ENCODE measurements around the gene KLF7. TPM values are rescaled to one million over a fixed set of nuclear protein-coding genes. Genes with fewer than 3 reads are reported as not detected.

KLF7 gene
- total and polyA plus RNA-seq, 9 of the 15 experiments (the other 6 are each of a cell fraction or from before 2014, with no cell fraction given), result 0.04 to 0.54 (median 0.07) TPM

GRCh38 chr2:207133458-207133819, 32.3 kb downstream of the KLF7 start:
- H3K79me2 ChIP-seq (ENCODE audit: control insufficient read depth, insufficient read depth, low read length), result no peaks in the 10 kb centered on the region

GRCh38 chr2:207132019-207132418, 33.7 kb downstream of the KLF7 start:
- BruUV-seq (replicated peaks), result no TSS peak
- no peaks in the 10 kb centered on the region for H3K4me1 ChIP-seq (replicated peaks in 1 of 2; ENCODE audit: control insufficient read depth in 2 of 2, insufficient read depth in 2 of 2, low read length in 2 of 2)
- CTCF ChIA-PET (ENCODE audit: low intra/inter-chr PET ratio), result no interaction called here
- no peak overlapping the region for H3K4me2 ChIP-seq (ENCODE audit: insufficient read depth, low read length)
- no peak for TF ChIP-seq NR2F6 (CRISPR knock-in tag; IDR thresholded peaks at IDR 0.05)
- TF ChIP-seq RAD51 (IDR thresholded peaks at IDR 0.05; ENCODE audit: borderline replicate concordance, low read depth), result no peak
- TF ChIP-seq ZNF75A (CRISPR knock-in tag; IDR thresholded peaks at IDR 0.05), result no peak
- TF ChIP-seq ZNF384 (IDR thresholded peaks at IDR 0.05; ENCODE audit: low read depth, low read length), result no peak
- TF ChIP-seq GABPB2 (CRISPR knock-in tag; conservative IDR thresholded peaks at IDR 0.05), result no peak
- no peak for TF ChIP-seq ZNF280B (CRISPR knock-in tag; IDR thresholded peaks at IDR 0.05)
- TF ChIP-seq AFF1 (IDR thresholded peaks at IDR 0.05; ENCODE audit: low read depth in 1 of 2, partially characterized antibody in 2 of 2), result no peak
- no peak overlapping the region for H2AFZ ChIP-seq (ENCODE audit: low read depth, low read length)
- in situ Hi-C loops (cut with MboI), result no loop called here
- POLR2A ChIA-PET, result no interaction called here
- H3K36me3 ChIP-seq (ENCODE audit: control insufficient read depth, insufficient read depth, low read length), result no peaks in the 10 kb centered on the region
- FAIRE-seq (no peak), DNase-seq (ENCODE audit: extremely low read depth in 1 of 4, low spot score in 3 of 4) (no peak), ATAC-seq (no peak)
- no peak overlapping the region for H3K9ac ChIP-seq (ENCODE audit: insufficient read depth in 1 of 2, low read depth in 2 of 2, low read length in 2 of 2)
- H3K9me3 ChIP-seq (replicated peaks; ENCODE audit: control insufficient read depth, insufficient read depth, low read depth, low read length), result no peaks in the 10 kb centered on the region
- H3K79me2 ChIP-seq (ENCODE audit: control insufficient read depth, insufficient read depth, low read length), result no peaks in the 10 kb centered on the region
- no peak overlapping the region for H3K4me3 ChIP-seq
- H3K27ac ChIP-seq (ENCODE audit: extremely low read depth, low read depth, low read length), result no peak overlapping the region
- H4K20me1 ChIP-seq (replicated peaks; ENCODE audit: control insufficient read depth, insufficient read depth, low read length), result no peaks in the 10 kb centered on the region
- H3K9me1 ChIP-seq (ENCODE audit: control insufficient read depth, insufficient read depth, low read length), result no peaks in the 10 kb centered on the region
- intact Hi-C loops (cut with micrococcal nuclease), result no loop called here
- H3K27me3 ChIP-seq (ENCODE audit: control insufficient read depth in 2 of 2, insufficient read depth in 2 of 2, low read length in 2 of 2), result no peaks in the 10 kb centered on the region

More at GRCh38 chr2:207133458-207133819, 32.3 kb downstream of the KLF7 start:
- POLR2A ChIA-PET, result no interaction called here
- Histone ChIP-seq H3K9me3 (replicated peaks; ENCODE audit: control insufficient read depth, insufficient read depth, low read depth, low read length) (no peaks in the 10 kb centered on the region), H2AFZ (ENCODE audit: low read depth, low read length) (no peak overlapping the region), H4K20me1 (replicated peaks; ENCODE audit: control insufficient read depth, insufficient read depth, low read length) (no peaks in the 10 kb centered on the region), H3K4me3 (no peak overlapping the region), H3K4me1 (replicated peaks in 1 of 2; ENCODE audit: control insufficient read depth in 2 of 2, insufficient read depth in 2 of 2, low read length in 2 of 2) (no peaks in the 10 kb centered on the region), H3K27ac (ENCODE audit: extremely low read depth, low read depth, low read length) (no peak overlapping the region), H3K9me1 (ENCODE audit: control insufficient read depth, insufficient read depth, low read length) (no peaks in the 10 kb centered on the region), H3K27me3 (ENCODE audit: control insufficient read depth in 2 of 2, insufficient read depth in 2 of 2, low read length in 2 of 2) (no peaks in the 10 kb centered on the region), H3K9ac (ENCODE audit: insufficient read depth in 1 of 2, low read depth in 2 of 2, low read length in 2 of 2) (no peak overlapping the region), H3K4me2 (ENCODE audit: insufficient read depth, low read length) (no peak overlapping the region), H3K36me3 (ENCODE audit: control insufficient read depth, insufficient read depth, low read length) (no peaks in the 10 kb centered on the region)
- no peak for DNase-seq (ENCODE audit: extremely low read depth in 1 of 4, low spot score in 3 of 4)
- in situ Hi-C loops (cut with MboI), result no loop called here
- CTCF ChIA-PET (ENCODE audit: low intra/inter-chr PET ratio), result no interaction called here
- no TSS peak for BruUV-seq (replicated peaks)
- intact Hi-C loops (cut with micrococcal nuclease), result no loop called here
- WGBS (ENCODE audit: insufficient coverage, low coverage, missing lambda C conversion rate), result 8% methylated on average over 6 of the region's 6 CpGs
- no peak for ATAC-seq
- TF ChIP-seq MAFF (IDR thresholded peaks at IDR 0.05; ENCODE audit: low read length) (no peak), DIDO1 (tag; IDR thresholded peaks at IDR 0.05; ENCODE audit: low read depth) (no peak), ZNF507 (tag; conservative IDR thresholded peaks at IDR 0.05) (no peak), ZKSCAN8 (CRISPR knock-in tag; IDR thresholded peaks at IDR 0.05) (no peak), ZKSCAN3 (CRISPR knock-in tag; IDR thresholded peaks at IDR 0.05) (no peak), ZNF23 (CRISPR knock-in tag; IDR thresholded peaks at IDR 0.05) (no peak), FOXJ2 (tag; IDR thresholded peaks at IDR 0.05) (no peak)
- no peak for FAIRE-seq
